ENCODE data around the gene REXO4.
A peak's percentile ranks its signal among the peaks of the same experiment; 100 is the strongest.

Gene REXO4

DNA sequence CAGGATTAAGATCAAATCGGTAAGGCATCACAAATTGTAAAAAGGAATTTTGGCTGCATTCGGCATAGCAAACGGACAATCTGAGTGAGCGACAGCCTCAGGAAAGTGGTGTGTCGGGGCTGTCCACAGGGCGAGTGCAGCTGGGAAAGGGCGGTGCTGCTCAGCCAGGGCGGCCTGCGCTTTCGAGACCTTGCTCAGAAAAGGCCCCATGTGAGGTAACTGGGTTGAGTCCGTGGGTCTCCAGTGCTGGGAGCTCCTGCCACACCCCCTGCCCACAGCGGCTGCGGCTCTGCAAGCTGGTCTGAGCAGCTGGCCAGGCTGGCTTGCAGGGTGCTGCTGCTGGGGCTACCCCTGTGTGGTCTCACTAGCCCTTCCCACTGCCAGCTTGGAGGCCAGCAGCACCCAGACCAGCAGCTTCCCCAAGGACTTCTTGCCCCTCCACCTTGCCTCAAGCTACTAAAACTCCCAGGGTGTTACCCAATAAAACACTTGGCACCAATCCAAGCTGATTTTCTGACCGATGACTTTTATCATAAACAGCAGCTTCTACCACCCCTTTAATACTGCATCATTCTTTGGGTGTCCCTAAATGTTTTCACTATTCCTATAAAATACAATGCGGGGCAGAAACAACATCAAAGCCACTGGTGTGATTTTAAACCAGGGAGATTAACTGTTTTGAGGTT, 55.3 kb downstream of the REXO4 start:
- no peak for DNase-seq

GRCh38 chr9:133361507-133362092, 56.2 kb downstream of the REXO4 start:
- no peak for DNase-seq

GRCh38 chr9:133360400-133361393, 57.1 kb downstream of the REXO4 start:
- no peak for DNase-seq

DNA sequence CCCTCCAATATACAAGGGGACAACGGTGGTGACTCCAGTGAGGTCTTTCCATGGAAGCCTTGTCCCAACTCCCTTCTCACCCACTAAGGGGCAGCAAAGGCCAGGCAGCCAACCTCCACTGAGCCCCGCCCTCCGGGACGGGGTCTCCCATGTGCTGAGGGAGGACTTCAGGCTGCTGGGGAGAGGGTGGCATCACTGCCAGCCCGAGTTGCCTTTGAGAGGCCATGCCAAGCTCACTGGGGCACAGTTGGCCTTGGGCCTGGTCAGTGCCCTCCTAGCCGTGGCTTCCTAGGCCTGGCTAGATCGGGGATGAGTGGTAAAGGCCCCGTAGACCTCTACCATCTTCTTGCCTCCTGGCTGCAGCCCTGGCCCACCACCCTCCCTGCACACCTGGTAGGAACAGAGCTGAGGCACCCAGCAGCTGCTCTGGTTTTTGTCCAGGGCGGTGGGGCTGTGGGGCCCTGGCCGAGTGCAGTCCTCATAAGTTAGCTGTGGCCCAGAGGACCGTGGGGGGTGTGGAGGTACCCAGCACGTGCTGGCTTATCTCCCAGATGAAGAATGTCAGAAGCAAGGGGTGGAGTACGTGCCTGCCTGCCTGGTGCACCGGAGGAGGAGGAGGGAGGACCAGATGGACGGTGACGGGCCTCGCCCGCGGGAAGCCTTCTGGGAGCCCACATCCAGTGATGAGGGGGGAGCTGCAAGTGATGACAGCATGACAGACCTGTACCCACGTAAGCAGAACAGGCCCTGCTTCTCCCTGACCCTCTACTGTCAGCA, 58.2 kb downstream of the REXO4 start:
- DNase-seq: no peak

- no peak for DNase-seq
Observed at GRCh38 chr9:133357656-133358055, 60.2 kb downstream of the REXO4 start.

DNA sequence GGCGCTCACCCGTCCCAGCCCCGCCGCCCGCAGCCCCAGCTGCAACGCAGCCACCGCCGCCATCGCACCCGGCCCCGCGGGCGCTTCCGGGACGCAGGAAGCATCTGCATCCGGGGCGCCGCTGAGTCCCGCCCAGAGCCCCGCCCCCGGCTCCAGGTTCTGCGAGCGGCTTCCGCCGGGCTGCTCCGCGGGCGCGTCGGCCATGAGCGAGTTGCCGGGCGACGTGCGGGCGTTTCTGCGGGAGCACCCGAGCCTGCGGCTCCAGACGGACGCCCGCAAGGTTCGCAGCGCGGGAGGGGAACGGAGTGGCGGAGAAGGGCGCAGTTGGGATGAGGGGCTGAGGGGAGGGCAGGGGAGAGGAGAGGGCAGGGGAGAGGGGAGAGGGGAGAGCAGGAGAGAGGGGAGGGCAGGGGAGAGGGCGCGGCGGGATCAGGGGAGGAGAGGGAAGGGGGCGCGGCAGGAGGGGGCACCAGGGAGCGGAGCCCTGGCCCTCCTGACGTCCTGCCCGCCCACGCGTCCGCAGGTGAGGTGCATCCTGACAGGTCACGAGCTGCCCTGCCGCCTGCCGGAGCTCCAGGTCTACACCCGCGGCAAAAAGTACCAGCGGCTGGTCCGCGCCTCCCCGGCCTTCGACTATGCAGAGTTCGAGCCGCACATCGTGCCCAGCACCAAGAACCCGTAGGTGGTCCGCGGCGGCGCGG, 61.3 kb downstream of the REXO4 start, which contains the start of the genes SURF1 and SURF2:
SURF1 (minus strand) TSS at position 97 of the 701 bp plus-strand sequence; CDS start at position 63, 34 bp downstream.
SURF2 (plus strand) TSS at position 160 of the 701 bp plus-strand sequence; CDS start at position 203, 43 bp downstream.
- peak; percentile 89 for DNase-seq
